GM23248 (cell line): Measurements from ENCODE around the gene ETFA. TPM values are rescaled to one million over a fixed set of nuclear protein-coding genes. Genes with fewer than 3 reads are reported as not detected.

Experiments
- DNase-seq: peaks from one replicate; pipeline ENCODE4 v3.0.0-alpha.2; 2015
- H2AFZ ChIP-seq: fragments of 200-600 bp; sonication (generic); 2 replicates; pipeline ENCODE4 v1.6.1; 2016; ENCODE audit warnings: antibody characterized with exemption
- H3F3A ChIP-seq: fragments of 200-600 bp; sonication (generic); 2 replicates; pipeline ENCODE4 v1.6.1; 2016; ENCODE audit warnings: mild to moderate bottlenecking, antibody characterized with exemption, mixed run types; ENCODE audit not compliant: insufficient read depth
- H3K27ac ChIP-seq: fragments of 200-600 bp; sonication (generic); 2 replicates; pipeline ENCODE4 v1.5.1; 2016; ENCODE audit warnings: mild to moderate bottlenecking
- H3K27me3 ChIP-seq: fragments of 200-600 bp; sonication (generic); replicated peaks from 2 replicates; pipeline ENCODE4 v1.6.1; 2016; ENCODE audit warnings: mild to moderate bottlenecking; ENCODE audit not compliant: insufficient read depth
- H3K36me3 ChIP-seq: fragments of 200-600 bp; sonication (generic); 2 replicates; pipeline ENCODE4 v1.6.1; 2016; ENCODE audit warnings: low read depth, mild to moderate bottlenecking
- H3K4me1 ChIP-seq: fragments of 200-600 bp; sonication (generic); 2 replicates; pipeline ENCODE4 v1.6.1; 2016; ENCODE audit warnings: mild to moderate bottlenecking; ENCODE audit not compliant: insufficient read depth
- H3K4me2 ChIP-seq: fragments of 200-600 bp; sonication (generic); one replicate; pipeline ENCODE4 v1.6.1; 2016; ENCODE audit warnings: mild to moderate bottlenecking; ENCODE audit not compliant: unreplicated experiment
- H3K4me3 ChIP-seq: fragments of 200-600 bp; sonication (generic); 2 replicates; pipeline ENCODE4 v1.5.1; 2016; ENCODE audit warnings: mild to moderate bottlenecking
- H3K79me2 ChIP-seq: fragments of 200-600 bp; sonication (generic); 2 replicates; pipeline ENCODE4 v1.6.1; 2016; ENCODE audit warnings: mild to moderate bottlenecking; ENCODE audit not compliant: insufficient read depth
- H3K9ac ChIP-seq: fragments of 200-600 bp; sonication (generic); 2 replicates; pipeline ENCODE4 v1.6.1; 2016; ENCODE audit warnings: mild to moderate bottlenecking
- H3K9me2 ChIP-seq: fragments of 200-600 bp; sonication (generic); 2 replicates; pipeline ENCODE4 v1.6.1; 2016; ENCODE audit warnings: mixed run types, mild to moderate bottlenecking, moderate library complexity; ENCODE audit not compliant: insufficient read depth
- H3K9me3 ChIP-seq: fragments of 200-600 bp; sonication (generic); one replicate; pipeline ENCODE4 v1.6.1; 2017; ENCODE audit warnings: low read depth
- H4K20me1 ChIP-seq: fragments of 200-600 bp; sonication (generic); 2 replicates; pipeline ENCODE4 v1.6.0; 2016; ENCODE audit not compliant: insufficient read depth
- EZH2 ChIP-seq: fragments of 200-600 bp; sonication (generic); IDR thresholded peaks from 2 replicates; pipeline ENCODE4 v1.6.1; 2018; ENCODE audit warnings: antibody characterized with exemption, mild to moderate bottlenecking; ENCODE audit not compliant: insufficient read depth, poor library complexity, severe bottlenecking
- EZH2phosphoT487 ChIP-seq: fragments of 200-600 bp; sonication (generic); IDR thresholded peaks from 2 replicates; pipeline ENCODE4 v1.6.1; 2018; ENCODE audit warnings: antibody characterized with exemption, moderate library complexity, mild to moderate bottlenecking, low read depth; ENCODE audit not compliant: insufficient read depth
- WGBS, 2 experiments: methylation state at CpG; one replicate each; pipeline ENCODE4 v1.1.6; 2015 to 2017; ENCODE audit warnings: low lambda C conversion rate in 2 of 2, low coverage in 1 of 2; ENCODE audit errors: missing lambda C conversion rate in 2 of 2; 5-methylcytosine and 5-hydroxymethylcytosine counted together
- in situ Hi-C: fragments of 300-500 bp; cut with MboI; formaldehyde crosslinking; loops from 2 replicates; pipeline ENCODE4 v1.15.0; 2020
- polyA plus RNA-seq: library from polyadenylated mRNA; unstranded; fragments of >200 nt; fragmentation: Nextera tagmentation; extraction: Ambion mirVana; gene quantifications from 2 replicates; pipeline ENCODE4 v1.2.1, GENCODE V29; 2016
- total RNA-seq: library from RNA; depleted of rRNA; stranded (reverse); fragments of >200 nt; shearing (Covaris generic); gene quantifications from 2 replicates; pipeline ENCODE4 v1.2.3, GENCODE V29; 2014

Gene ETFA
- total and polyA plus RNA-seq, 2 experiments from 2014 or later: 94.8 to 141 TPM

GRCh38 chr15:76327191-76328105 lies 16.2 kb upstream of the ETFA start:
- Histone ChIP-seq H3K4me2 (no peak overlapping the region), H3K9me3 (no peaks in the 10 kb centered on the region), H3F3A (no peaks in the 10 kb centered on the region), H3K27me3 (0 out of 2 replicates have a peak, but pooled peaks cover 9% of the 10 kb centered on the region), H3K9me2 (no peaks in the 10 kb centered on the region), H3K4me1 (no peaks in the 10 kb centered on the region), H2AFZ (no peak overlapping the region), H3K27ac (no peak overlapping the region), H3K36me3 (no peaks in the 10 kb centered on the region), H4K20me1 (no peaks in the 10 kb centered on the region), H3K9ac (no peak overlapping the region), H3K79me2 (no peaks in the 10 kb centered on the region), H3K4me3 (no peak overlapping the region)
- WGBS, 2 experiments: 58 to 65% methylated on average over 8 of the region's 8 CpGs
- TF ChIP-seq EZH2 (no peak), EZH2phosphoT487 (no peak)
- in situ Hi-C loops: no loop called here
- no peak for DNase-seq

DNA sequence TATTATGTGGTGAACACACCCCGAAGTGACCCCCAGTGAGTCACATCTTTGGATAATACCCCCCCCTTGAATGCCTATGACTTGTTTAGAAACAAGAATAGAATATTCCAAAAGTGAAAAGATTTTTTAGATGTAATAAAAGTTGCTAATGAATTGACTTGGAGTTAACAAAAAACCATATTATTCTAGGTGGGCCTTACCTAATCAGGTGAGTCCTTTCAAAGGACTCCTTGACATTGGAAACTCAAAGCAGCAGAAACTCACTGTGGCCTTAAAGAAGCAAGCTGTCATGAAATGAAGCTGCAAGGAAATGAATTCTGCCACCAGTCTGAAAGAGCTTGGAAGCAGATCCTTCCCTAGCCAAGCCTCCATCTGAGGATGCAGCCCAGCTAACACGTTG lies 14.4 kb upstream of the ETFA start:
- no peak overlapping the region for H2AFZ ChIP-seq
- TF ChIP-seq EZH2phosphoT487 (no peak), EZH2 (no peak)
- 39 to 41% methylated on average over 2 of the region's 2 CpGs for WGBS, 2 experiments

DNA sequence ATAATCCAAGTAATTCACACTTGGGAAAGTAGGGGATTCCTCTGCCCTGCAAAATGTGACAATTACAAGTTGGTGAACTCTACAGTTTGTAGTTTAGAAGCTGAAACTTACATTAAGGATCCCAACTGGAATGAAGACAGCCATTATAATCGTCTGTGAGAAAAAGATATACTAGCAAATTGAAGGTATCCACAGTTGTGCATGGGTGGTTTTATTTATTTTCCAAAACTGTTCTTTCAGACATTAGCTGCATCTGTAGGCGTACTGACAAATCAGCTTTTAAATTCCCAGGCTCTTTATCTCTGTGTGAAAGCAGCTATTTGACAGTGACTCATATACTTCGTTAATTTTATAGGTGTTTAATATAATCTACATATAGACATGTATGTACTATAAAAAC lies 12.8 kb upstream of the ETFA start:
- Histone ChIP-seq H3K36me3 (no peaks in the 10 kb centered on the region), H3K9ac (no peak overlapping the region), H3F3A (no peaks in the 10 kb centered on the region), H4K20me1 (no peaks in the 10 kb centered on the region), H3K4me3 (no peak overlapping the region), H2AFZ (no peak overlapping the region), H3K9me3 (no peaks in the 10 kb centered on the region), H3K27ac (no peak overlapping the region), H3K9me2 (no peaks in the 10 kb centered on the region), H3K27me3 (0 out of 2 replicates have a peak, but pooled peaks cover 9% of the 10 kb centered on the region), H3K79me2 (no peaks in the 10 kb centered on the region), H3K4me1 (no peaks in the 10 kb centered on the region), H3K4me2 (no peak overlapping the region)
- WGBS, 2 experiments: 51 to 54% methylated on average over 3 of the region's 3 CpGs
- in situ Hi-C loops: no loop called here
- TF ChIP-seq EZH2 (no peak), EZH2phosphoT487 (no peak)
- DNase-seq: no peak

More for the DNA sequence above, 14.4 kb upstream of the ETFA start:
- no peaks in the 10 kb centered on the region for H3K4me1 ChIP-seq
- no peaks in the 10 kb centered on the region for H3K36me3 ChIP-seq
- H3K79me2 ChIP-seq: no peaks in the 10 kb centered on the region
- no peak overlapping the region for H3K27ac ChIP-seq
- no peak for DNase-seq
- in situ Hi-C loops: no loop called here
- H3K9me3 ChIP-seq: no peaks in the 10 kb centered on the region
- H3F3A ChIP-seq: no peaks in the 10 kb centered on the region
- no peaks in the 10 kb centered on the region for H3K9me2 ChIP-seq
- H3K9ac ChIP-seq: no peak overlapping the region
- no peak overlapping the region for H3K4me3 ChIP-seq
- 0 out of 2 replicates have a peak, but pooled peaks cover 9% of the 10 kb centered on the region for H3K27me3 ChIP-seq
- H4K20me1 ChIP-seq: no peaks in the 10 kb centered on the region
- H3K4me2 ChIP-seq: no peak overlapping the region

GRCh38 chr15:76321602-76322001 lies 10.3 kb upstream of the ETFA start:
- no peak for TF ChIP-seq EZH2
- TF ChIP-seq EZH2phosphoT487: no peak
- H3K27ac ChIP-seq: no peak overlapping the region
- H3K9ac ChIP-seq: no peak overlapping the region
- no peak overlapping the region for H3K4me2 ChIP-seq
- no peaks in the 10 kb centered on the region for H3K79me2 ChIP-seq
- WGBS, 2 experiments: 65 to 76% methylated on average over 5 of the region's 5 CpGs
- no peak overlapping the region for H3K4me3 ChIP-seq
- H3K9me3 ChIP-seq: no peaks in the 10 kb centered on the region
- 0 out of 2 replicates have a peak, but pooled peaks cover 9% of the 10 kb centered on the region for H3K27me3 ChIP-seq
- H3F3A ChIP-seq: no peaks in the 10 kb centered on the region
- in situ Hi-C loops: no loop called here
- no peaks in the 10 kb centered on the region for H3K4me1 ChIP-seq
- H4K20me1 ChIP-seq: no peaks in the 10 kb centered on the region
- DNase-seq: no peak
- H3K36me3 ChIP-seq: no peaks in the 10 kb centered on the region
- H3K9me2 ChIP-seq: no peaks in the 10 kb centered on the region
- H2AFZ ChIP-seq: no peak overlapping the region
